Left cardiac atrium (tissue), 4 donors: ENCODE results near the gene SLAIN2. TPM values are rescaled to one million over a fixed set of nuclear protein-coding genes. Genes with fewer than 3 reads are reported as not detected.

Source experiments
- ATAC-seq, 2 donors: fragments of 200-7000 bp; cut with Tn5 transposase; one replicate each; pipeline ENCODE4 v1.9.1; 2020; ENCODE audit warnings: mild to moderate bottlenecking in 2 of 2, moderate library complexity in 2 of 2
- DNase-seq: peaks from one replicate; pipeline ENCODE4 v3.0.0-alpha.2; 2020
- intact Hi-C, 2 donors: fragments of 100-400 bp; cut with DNase I; formaldehyde crosslinking; loops; one replicate each; pipeline versions ENCODE4 v1.14.1 to v1.15.1; 2022 to 2023
- total RNA-seq, 2 donors: library from RNA; stranded (reverse); fragmentation: NEBNext Ultra II Directional; extraction: Animal tissue kit (Norgen Biotek cat#: 25700); gene quantifications; one replicate each; pipeline ENCODE4 v1.2.1, GENCODE V29; 2021
- donor health status: DM: no; HTN: yes; CAD: no.
- donor health status: DM: no; HTN: yes; CAD: no; lungs with severe emphysema.
- donor health status: DM: yes; HTN: yes; CAD: no.
- donor health status: Dilated cardiomyopathy.

Gene SLAIN2
- total RNA-seq, 2 donors from 2014 or later = 104 to 108 TPM

GRCh38 chr4:48475770-48476169 is 134.4 kb downstream of the SLAIN2 start:
- DNase-seq (no peak), ATAC-seq (peak in 1 of 2 donors; percentile 49)
- intact Hi-C loops = no loop called here

Other genes with a start within 250 kb of the SLAIN2 start
- under 1 TPM; 0.62 to 0.84 TPM for gene TXK, start 207.3 kb upstream of the SLAIN2 start, total RNA-seq
- 1 to 10 TPM; 1.8 to 2.3 TPM for gene TEC, start 71.7 kb upstream of the SLAIN2 start, total RNA-seq
- gene SLC10A4, start 141.8 kb downstream of the SLAIN2 start, total RNA-seq = under 1 TPM; 0.29 to 0.37 TPM
- not detected for gene ZAR1, start 148.7 kb downstream of the SLAIN2 start, total RNA-seq